A673 (cell line): Measurements from ENCODE around the gene FOXO4.

ENCODE experiments used
- CTCF ChIP-seq: fragments of 300-800, 200-600 bp; sonication (generic); conservative IDR thresholded peaks from 2 replicates; pipeline ENCODE4 v1.5.1; 2017; ENCODE audit warnings: low read depth, mild to moderate bottlenecking, antibody characterized with exemption, low read length, moderate library complexity, mixed read lengths
- EZH2 ChIP-seq: fragments of 200-600 bp; sonication (generic); IDR thresholded peaks from 2 replicates; pipeline ENCODE4 v1.6.1; 2017; ENCODE audit warnings: borderline replicate concordance, low read depth, mild to moderate bottlenecking, mixed read lengths, antibody characterized with exemption, low read length; ENCODE audit not compliant: poor library complexity, severe bottlenecking

GRCh38 chrX:71060127-71060526, 35.5 kb upstream of the FOXO4 start:
- TF ChIP-seq CTCF (no peak), EZH2 (no peak)
